Measurements from ENCODE around the gene MYO1E.
"Not testable (repeated sequence)": the region's sequence is repeated elsewhere in the genome, so short reads cannot be mapped to it uniquely, and the experiment has no call there.

Gene MYO1E

DNA sequence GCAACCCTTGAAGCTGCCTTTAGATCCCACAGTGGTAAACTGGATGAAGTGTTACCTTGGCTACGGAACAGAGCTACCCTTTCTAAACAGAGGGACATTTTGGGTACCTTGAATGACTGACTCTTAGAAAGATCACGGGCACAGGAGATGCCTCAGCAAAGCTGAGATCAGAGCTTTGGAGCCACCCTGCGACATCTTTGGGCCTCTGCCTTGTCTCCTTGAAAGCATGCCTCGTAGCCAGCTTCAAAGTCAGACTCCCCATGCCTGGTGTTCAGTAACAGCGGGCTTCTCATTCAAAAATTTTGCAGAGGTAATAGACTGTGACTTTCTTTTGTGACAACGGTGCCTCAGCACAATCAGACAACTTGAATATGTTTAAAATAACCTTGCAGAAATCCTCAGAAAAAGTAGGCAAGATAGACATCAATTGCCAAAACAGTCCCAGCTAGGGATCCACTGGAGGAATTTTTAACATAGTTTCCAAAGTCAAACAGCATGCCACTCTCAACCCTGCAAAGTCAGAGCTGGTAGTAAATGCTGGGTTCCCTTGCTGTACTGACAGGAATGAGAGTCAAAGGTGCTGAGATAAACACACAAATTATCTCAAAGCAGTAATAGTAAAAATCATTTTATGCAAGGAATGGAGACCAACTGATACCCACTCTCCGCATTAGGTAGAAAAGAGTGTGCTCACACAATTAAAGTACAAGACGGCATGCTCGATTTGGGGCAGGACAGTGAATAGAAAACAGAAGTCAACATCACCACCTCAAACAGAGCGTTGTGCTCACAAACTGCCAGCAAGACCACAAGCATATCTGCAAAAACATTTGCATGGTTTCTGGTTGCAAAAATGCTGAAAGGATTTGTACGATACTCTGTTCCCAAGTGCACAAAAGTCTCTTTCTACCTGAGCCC lies 82.1 kb downstream of the MYO1E start:
- peak; percentile 37 for DNase-seq

DNA sequence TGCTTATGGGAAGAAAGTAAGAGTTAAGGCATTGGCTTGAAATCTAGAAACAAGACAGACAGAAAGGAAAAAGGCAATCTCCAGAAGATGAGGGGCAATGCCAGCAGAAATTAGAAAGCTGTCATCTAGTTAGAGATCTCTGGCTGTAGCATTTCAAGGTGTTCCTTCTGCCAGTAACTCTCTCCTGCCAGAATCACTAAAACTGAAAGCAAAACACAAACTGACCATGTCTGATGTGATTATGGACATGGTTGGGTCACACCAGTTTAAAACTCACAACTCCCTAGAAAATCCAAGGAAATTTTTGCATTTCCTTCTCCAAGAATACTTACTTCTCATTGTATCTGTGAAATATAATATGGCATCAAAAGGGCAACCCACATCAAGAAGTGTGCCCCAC lies 83.1 kb downstream of the MYO1E start:
- no peak for DNase-seq

DNA sequence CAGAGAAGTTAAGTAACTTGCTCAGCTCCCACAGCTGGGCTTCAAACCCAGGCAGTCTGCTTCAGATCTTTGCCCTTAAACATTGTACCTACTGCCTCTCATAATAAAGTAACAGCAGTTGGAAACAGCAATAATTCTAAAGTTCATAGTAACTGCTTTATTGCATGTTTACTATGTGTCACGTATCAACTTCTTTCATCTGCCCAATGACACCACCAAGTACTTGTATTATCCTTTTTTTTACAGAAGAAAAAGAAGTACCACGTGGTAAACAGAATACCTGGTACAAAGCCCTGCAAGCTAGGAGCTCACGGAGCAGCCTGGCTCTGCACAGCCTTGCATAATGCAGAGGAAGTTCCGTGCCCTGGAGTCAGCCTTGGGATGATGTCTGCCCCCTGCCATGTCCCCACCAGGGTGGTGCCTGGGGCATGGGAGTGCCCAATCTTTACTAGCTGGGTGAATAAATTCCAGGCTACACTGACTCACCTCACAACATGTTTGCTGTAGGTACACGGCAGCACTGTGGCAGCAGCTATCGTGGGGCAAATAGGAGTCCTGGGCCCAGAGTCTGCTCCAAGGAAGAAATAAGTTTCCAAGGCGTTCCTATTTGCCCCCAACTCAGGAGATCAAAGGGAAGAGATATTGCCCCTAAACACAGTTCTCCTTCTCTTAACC lies 88.8 kb downstream of the MYO1E start:
- no peak for DNase-seq

DNA sequence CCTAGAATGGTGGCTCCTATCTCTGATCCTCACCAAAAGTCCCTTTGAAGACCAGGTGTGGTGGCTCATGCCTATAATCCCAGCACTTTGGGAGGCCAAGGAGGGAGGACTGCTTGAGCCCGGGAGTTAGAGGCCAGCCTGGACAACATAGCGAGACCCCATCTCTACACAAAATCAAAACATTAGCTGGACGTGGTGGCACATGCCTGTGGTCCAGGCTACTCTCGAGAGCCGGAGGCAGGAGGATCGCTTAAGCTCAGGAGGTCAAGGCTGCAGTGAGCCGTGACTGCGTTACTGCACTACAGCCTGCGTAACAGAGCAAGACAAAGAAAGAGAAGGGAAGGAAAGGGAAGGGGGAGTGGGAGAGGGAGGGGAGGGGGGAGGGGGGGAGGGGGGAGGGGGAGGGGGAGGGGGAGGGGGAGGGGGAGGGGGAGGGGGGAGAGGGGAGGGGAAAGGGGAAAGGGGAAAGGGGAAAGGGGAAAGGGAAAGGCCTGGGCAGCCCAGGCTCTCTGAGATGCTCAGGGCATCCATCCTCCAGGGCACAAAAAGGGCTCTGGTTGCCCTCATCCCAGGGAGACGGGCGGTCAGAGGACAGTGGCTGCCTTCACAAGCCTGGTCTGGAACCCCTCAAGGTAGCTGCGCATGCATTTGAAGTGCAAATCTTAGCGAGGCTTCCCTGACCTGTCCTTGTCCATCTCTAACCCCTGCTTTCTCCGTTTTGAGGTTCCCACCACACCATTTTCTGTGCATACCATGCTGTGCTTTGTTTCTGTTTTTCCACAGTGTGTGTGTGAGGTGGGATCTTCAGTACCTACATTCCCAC lies 89.9 kb downstream of the MYO1E start:
- peak; percentile 17 for DNase-seq

DNA sequence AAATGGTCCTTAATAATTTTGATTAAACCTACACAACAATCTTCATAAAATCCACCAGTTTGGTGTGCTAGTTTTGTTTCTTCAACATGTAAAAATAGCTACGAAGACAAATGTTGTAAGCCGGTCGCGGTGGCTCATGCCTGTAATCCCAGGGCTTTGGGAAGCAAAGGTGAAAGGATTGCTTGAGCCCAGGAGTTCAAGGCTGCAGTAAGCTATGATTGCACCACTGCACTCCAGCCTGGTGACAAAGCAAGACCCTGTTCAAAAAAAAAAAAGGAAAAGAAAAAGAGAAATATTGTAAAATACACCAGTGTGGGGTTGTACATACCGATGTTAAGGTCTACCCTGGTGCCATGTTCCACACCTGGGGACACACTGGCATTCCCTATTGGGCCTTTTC lies 91.0 kb downstream of the MYO1E start:
- no peak for DNase-seq

DNA sequence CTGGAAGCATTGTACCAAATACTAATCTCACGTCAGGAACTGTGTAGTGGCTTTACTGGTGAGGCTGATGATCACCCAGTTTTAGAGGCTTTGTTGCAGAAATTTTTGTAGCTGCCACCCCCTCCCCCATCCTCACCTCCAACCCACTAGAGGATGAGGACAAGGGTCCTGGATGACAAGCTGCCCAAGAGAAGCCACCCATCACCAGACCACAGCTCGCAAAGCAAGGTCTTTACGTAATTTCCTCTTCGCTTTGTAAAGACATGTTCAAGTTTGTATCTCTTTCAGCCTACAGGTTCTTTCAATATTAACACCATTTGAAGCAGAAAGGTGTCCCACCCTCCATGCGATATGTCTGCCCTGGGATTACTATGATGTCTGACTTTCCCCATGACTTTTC lies 91.8 kb downstream of the MYO1E start:
- no peak for DNase-seq

DNA sequence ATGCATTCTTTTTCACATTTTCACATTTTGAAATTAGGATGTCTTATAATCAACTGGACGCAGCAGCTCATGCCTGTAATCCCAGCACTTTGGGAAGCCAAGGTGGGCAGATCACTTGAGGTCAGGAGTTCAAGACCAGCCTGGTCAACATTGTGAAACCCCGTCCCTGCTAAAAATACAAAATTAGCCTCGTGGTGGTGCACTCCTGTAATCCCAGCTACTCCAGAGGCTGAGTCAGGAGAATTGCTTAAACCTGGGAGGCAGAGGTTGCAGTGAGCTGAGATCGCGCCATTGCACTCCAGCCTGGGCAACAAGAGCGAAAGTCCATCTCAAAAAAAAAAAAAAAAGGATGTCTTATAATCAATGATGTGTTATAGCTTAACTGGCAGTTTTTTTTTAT lies 92.4 kb downstream of the MYO1E start:
- DNase-seq, result not testable (repeated sequence)

DNA sequence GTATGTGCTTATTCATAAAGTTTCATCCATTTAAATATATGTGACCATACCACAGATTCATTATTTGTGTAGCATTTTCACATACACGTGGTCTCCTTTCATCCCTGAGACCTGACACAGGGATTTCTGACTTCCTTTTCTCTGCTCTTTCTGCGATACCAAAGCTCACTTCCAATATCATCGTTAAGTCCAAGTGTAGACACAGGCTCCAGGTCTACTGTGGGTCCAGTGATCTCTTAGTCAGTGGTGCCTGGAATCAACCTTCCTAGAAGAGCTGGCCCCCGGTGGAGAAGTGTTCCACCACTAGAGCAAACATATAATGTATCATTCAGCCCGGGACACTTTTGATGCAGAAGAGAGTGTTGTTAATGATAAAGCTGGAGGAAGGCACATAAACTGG lies 93.6 kb downstream of the MYO1E start:
- no peak for DNase-seq

DNA sequence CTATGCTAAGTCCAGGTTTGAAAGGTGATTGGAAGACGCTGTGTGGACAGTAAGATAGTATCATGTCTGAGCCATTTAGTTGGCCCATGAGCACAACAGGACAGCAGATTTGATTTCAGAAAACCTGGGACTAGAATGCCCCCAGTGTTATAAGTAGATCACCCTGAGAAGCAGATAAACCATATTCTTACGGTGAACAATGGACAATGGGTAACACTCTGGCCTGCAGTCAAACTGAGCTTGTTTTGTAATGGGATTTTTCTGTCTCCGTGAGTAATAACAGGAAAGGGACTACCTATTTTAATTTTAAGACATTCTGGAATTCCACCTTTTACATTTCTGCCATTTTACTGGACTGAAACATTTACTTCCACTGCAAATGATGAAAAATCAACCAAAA lies 94.6 kb downstream of the MYO1E start:
- no peak for DNase-seq

DNA sequence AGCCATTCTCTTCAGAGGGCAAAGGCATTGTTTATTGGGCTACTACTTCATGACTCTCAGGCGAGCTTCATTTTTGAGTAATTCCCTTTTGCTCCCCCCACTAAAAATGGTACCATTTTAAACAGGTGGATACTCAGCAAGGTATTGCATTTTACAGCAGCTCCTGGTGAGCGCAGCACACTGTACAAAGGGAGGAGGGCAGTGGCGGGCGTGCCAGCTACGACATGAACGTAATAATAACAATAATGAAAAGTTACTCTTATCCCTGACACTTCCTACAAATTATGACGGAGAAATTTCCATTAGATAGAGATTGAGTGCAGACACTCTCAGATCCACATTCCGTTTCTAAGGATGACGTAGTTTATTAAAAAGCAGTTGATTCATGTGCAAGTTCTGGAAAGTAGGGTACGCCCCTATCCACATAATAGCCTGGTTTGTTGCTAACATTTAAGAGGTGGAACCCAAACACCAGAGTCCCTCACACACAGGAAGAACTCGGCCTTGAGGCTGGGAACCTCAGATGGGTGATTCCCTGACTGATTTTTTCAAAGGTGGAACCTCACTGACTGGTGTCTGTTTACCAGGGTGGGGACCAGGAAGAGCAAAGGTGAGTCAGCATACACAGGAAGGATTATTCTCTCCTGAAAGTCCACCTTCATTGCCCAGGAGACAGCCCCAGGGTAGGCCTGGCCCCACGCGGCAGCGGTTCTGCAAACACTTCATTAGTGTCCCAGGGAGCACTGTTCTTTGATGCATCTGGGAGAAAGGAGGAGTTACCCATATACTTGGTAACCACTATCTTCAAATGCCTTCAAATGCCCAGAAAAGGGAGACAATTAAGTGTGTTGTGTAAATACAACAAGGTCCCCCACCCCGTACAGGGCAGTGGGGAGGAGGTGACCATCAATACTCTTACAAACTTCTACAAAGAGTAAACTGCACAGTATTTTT lies 96.2 kb downstream of the MYO1E start:
- DNase-seq, result no peak

DNA sequence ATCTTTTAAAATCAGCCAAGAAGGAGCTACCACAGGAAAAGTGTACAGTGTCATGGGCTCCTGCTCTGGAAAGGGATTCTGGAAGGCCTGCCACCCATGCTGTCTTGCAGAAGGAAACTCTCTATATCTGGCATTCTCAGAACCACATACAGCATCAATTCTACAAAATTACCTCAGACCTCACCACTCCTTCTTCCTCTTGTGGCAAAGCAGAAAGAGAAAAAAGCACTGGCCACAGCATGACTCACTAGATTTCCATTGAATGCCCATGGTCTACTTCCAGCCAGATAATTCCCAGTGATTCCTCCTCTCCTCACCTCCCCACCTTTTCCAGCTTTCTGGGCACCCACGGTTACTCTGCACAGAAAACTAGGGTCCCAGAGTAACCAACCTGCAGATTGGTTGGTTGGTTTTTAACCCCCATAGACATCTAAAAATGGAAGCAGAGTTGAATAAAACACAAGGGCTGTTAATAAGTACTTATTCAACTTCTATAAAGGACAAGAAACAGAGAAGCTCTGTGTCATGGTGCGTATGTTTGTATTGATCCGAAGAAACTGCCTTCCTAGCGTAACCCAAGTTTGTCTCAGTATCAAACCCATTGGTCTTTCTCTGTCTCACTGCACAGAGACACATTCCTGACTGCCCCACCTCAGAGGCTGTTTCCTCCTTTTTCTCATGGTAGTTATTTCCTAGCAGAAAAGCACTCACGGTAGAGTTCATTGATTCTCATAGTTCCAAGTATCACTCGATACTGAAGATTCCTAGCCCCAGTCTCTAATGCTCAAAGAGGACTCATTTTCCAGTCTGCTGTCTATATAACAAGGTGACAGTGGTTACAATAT lies 98.3 kb downstream of the MYO1E start:
- peak; percentile 54 for DNase-seq

DNA sequence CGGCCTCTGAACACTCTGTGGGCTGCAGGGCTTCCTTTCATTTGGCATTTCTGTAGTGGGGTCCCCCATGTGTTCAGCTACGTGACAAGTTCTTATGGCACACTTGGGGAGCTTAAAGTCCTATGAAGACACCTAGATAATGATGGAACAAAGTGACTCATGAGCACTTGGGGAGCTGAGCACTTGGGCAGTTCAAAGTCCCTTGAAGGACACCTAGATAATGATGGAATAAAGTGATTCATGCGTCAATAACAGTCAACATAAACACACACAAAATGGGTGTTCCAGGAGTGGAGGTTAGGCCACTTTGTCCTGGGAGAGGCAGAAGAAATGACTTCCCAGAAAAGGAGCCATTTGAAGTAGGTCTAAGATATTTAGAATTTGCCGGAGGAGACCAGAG lies 99.4 kb downstream of the MYO1E start:
- DNase-seq, result no peak

DNA sequence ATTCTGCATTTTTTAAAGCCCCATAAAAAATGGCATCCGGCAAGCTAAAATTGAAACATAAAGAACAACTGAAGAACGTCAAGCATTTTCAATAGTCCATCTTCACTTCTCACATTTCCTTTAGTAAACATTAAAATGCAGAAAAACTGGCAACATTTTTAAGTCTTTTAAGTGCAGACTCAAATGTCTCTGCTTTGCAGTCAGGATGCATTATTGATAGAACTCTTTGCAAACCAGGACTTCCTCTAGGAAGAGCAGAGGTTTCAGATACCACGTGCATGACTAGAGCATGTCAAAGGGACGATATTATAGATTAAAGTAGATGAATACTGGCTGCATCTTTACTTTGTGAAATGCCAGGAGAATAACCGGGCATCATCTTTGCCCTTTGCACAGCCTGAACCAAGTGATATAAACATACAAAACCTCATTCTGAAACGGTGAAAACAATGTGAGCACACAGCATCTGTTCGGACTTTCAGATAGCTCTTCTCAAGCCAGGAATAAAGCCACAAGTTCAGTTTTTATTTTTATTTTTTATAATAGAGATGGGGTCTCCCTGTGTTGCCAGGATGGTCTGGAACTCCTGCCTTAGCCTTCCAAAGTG lies 101.0 kb downstream of the MYO1E start:
- no peak for DNase-seq

DNA sequence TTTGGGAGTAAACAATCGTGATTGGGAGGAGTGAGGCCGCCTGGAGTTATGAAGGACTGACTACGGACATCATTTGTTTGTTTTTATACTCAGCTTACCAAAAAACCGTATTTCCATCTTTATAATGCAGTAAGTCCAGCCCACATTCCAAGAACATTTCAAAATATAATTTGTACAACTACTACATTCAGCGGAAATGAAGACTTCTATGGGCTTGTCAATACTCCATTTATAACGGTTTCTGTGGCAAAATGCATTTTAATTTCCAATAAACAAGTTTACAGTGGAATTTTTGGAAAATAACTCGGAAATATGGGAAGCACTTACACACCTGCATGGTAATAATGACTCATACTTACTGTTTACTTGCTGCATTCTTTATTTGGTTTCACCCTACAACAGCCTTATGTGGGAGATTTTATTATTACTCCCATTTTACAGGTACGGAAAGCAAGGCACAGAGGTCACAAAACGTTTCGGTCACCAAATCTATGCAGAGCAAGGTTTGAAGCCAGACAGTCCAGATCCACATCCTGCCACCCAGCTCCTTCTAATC lies 103.7 kb downstream of the MYO1E start:
- DNase-seq, result no peak

DNA sequence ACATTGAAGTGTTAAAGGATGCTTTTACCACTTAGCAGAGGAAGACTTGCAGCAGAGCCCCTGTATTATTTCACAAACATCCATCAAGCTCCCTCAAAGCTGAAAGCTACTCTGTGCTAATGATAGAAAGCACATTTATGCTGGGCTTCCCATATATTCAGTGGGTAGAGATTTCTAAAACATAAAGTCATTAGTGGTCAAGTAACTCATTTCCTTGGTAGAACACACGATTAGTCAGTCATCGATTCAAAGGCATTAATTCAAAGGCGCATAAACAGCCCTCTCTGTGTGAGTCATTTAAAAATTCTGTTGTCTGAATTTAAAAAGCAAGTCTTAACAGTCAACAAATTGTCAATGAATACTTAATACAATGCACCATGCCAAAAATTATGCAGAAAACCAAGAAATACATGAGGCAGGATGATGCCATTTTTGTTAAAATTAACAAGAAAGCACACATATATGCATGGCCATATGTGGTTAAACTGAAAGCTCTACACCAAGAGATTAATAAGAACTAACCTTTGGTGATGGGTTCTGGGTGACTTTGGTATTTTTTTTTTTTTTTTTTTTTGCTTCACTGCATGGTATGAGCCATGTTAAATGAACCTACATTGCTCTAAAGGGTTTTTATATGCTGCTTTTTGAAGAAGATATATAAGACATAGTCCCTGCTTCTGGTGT lies 104.4 kb downstream of the MYO1E start:
- peak; percentile 35 for DNase-seq

DNA sequence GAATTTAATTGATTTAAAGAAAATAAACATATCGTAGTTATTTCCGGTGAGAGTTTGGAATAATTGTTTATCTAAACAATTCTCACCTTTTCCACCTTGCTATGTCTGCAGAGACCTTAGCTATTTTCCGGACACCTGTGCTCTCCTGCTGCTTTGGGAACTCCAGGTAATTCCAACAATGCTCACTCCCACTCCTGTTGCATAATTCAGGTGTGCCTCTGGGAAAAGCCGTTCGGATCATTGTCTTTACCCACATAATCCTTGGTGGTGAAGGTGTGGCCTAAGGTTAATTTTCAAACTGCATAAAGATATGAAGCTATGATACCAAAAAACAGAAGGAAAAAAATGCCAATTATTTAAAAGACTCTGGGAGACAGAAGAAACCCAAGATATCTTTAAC lies 106.6 kb downstream of the MYO1E start:
- DNase-seq, result no peak

DNA sequence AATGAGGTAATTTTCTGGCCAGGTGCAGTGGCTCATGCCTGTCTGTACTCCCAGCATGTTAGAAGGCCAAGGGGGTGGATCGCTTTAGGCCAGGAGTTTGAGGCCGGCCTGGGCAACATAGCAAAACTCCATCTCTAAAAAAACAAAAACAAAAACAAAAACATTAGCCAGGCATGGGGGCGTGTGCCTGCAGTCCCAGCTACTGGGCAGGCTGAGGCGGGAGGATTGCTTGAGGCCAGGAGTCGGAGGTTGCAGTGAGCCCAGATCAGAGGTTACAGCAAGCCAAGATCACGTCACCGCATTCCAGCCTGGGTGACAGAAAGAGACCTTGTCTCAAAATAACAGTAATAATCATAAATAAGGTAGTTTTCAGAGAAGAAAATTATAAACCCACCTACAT lies 110.4 kb downstream of the MYO1E start:
- no peak for DNase-seq

DNA sequence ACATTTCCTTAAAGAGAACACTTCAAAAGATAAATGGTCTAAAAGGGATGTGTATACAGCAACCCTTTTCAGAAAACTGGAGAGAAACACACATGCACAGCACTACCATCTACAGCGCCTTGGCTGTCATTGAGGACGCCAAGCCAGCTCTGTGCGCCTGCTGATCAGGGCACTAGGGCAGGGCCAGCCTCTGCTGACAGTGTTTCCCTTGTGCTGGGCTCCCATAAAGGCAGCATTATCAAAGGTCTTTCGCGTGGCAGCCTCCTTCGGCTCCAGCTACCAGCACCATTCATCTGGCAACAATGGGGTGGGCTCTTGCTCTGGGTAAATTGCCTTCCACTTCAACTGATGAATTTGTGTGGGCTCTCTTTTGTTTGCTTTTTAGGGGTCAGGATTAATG lies 112.6 kb downstream of the MYO1E start:
- DNase-seq, result no peak

DNA sequence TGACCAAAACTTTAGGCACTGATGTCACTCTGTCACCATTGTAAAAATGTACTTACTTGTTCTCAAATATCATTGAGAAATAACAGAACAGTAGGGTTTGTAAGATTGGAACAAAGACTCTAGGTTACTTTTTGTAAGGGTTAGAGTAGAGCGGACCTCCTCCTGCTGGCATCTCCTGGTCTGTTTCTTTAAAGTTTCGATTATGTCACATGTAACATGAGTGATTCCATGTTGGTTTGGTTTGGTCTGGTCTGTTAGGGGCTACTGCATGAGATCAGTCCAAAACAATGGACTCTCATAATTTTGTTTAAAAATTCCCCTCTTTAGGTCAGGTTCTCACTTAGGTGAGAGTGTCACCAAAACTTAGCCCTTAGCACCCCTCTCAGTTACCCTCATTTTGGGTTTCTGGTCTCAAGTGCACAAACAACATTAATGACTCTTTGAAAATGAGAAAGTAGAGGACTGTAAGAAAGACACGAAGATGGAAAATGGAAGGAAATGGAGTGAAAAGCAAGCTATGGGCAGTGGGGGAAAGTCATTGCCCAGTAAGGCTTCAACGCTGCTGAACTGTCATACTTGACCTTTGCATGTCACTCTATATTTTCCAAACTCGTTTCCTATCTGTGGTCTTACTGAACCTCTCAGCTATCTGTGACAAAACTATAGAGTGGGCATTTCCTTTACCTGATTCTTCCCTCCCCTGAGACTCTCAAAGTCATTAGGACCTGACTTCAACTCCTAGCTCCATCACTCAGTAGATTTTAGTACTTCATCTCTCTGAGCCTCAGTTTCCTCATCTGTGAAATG lies 113.3 kb downstream of the MYO1E start:
- no peak for DNase-seq
